Upper lobe of right lung (tissue), 1 donor: ENCODE results near the gene ZEB2. TPM values are rescaled to one million over a fixed set of nuclear protein-coding genes. Genes with fewer than 3 reads are reported as not detected.

Source experiments
- ATAC-seq: fragments of 200-7000 bp; cut with Tn5 transposase; one replicate; pipeline ENCODE4 v1.9.1; 2020; ENCODE audit warnings: mild to moderate bottlenecking, moderate library complexity
- DNase-seq: peaks from one replicate; pipeline ENCODE4 v3.0.0-alpha.2; 2020
- H3K27ac ChIP-seq: fragments of 200-600 bp; one replicate; pipeline ENCODE4 v1.8.0; 2022
- H3K27me3 ChIP-seq: fragments of 200-600 bp; one replicate; pipeline ENCODE4 v1.8.0; 2022; ENCODE audit warnings: mild to moderate bottlenecking
- H3K36me3 ChIP-seq: fragments of 200-600 bp; one replicate; pipeline ENCODE4 v1.8.0; 2022
- H3K4me1 ChIP-seq: fragments of 200-600 bp; one replicate; pipeline ENCODE4 v1.8.0; 2022
- H3K4me3 ChIP-seq: fragments of 200-600 bp; one replicate; pipeline ENCODE4 v1.8.0; 2022; ENCODE audit warnings: mild to moderate bottlenecking
- H3K9me3 ChIP-seq: fragments of 200-600 bp; one replicate; pipeline ENCODE4 v1.8.0; 2022
- intact Hi-C: fragments of 100-400 bp; cut with DNase I; formaldehyde crosslinking; loops from one replicate; pipeline ENCODE4 v1.11.0; 2022
- total RNA-seq: library from RNA; stranded (reverse); fragmentation: NEBNext Ultra II Directional; extraction: Animal tissue kit (Norgen Biotek cat#: 25700); gene quantifications from one replicate; pipeline ENCODE4 v1.2.1, GENCODE V29; 2021
- TF ChIP-seq, protein P1 (sequence below): fragments of 200-600 bp; IDR thresholded peaks from one replicate; pipeline ENCODE4 v1.8.0; 2022; ENCODE audit warnings: antibody characterized with exemption
- donor health status: DM: no; HTN: yes; CAD: no; lungs with severe emphysema.

Gene ZEB2
- total RNA-seq, 1 donor from 2014 or later: 178 TPM

DNA sequence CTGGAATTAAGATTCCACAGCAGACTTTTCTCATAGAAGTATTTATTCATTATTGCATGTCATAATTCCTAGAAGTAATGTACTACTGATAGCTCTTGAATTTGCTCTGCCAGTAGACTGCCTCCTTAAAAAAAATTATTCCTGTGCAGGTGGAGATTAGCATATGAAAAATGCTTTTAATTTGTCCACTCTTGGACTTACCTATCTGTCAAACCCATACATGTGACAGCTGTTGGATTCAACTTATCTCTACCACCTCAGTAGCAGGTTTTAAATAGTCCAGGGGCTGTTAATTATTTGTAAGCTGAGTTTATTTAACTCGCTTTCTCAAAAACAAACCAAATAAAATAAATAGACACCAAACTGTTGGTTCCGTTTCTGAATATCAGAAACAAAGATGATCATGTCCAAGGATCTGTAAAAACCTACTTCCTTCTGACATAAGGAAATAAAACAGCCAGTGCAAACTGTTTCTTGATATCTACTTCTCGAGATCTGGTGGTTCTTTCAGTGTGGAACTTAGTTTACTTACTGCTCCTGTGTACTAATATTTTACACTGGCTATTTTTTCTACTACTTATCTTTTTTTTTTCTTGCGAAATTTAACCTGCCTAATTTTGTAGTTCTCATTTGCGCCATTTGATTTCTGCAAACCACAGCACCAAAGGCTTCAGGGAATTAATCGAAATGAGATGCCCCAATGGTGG, 44.2 kb downstream of the ZEB2 start:
- no peaks in the 10 kb centered on the region for H3K9me3 ChIP-seq
- ATAC-seq: no peak
- no peak overlapping the region for H3K27ac ChIP-seq
- H3K4me1 ChIP-seq: peaks cover 30% of the 10 kb centered on the region
- H3K4me3 ChIP-seq: no peak overlapping the region
- DNase-seq: no peak
- H3K27me3 ChIP-seq: no peaks in the 10 kb centered on the region
- TF ChIP-seq, protein P1, sequence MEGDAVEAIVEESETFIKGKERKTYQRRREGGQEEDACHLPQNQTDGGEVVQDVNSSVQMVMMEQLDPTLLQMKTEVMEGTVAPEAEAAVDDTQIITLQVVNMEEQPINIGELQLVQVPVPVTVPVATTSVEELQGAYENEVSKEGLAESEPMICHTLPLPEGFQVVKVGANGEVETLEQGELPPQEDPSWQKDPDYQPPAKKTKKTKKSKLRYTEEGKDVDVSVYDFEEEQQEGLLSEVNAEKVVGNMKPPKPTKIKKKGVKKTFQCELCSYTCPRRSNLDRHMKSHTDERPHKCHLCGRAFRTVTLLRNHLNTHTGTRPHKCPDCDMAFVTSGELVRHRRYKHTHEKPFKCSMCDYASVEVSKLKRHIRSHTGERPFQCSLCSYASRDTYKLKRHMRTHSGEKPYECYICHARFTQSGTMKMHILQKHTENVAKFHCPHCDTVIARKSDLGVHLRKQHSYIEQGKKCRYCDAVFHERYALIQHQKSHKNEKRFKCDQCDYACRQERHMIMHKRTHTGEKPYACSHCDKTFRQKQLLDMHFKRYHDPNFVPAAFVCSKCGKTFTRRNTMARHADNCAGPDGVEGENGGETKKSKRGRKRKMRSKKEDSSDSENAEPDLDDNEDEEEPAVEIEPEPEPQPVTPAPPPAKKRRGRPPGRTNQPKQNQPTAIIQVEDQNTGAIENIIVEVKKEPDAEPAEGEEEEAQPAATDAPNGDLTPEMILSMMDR: no peak
- no peaks in the 10 kb centered on the region for H3K36me3 ChIP-seq
- intact Hi-C loops: no loop called here

DNA sequence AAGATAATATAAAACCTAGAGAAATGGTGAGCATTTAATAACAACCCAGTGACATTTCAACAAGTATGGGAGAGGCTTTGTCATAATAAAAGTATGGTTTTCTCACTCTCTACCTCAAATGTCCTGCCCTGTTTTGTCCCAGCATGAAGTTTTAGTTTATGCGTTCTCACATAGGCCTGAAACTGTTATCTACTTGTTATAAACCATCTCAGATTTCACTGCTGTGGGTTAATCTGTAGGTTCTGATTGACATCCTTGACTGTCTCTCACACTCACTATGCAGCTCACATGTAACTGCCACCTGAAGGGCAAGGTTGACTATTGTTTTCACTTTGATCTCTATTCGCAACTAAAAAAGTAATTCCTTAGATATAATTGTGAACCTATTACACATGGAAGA, 44.9 kb downstream of the ZEB2 start:
- H3K9me3 ChIP-seq: no peaks in the 10 kb centered on the region
- H3K27me3 ChIP-seq: no peaks in the 10 kb centered on the region
- ATAC-seq (no peak), DNase-seq (no peak)
- H3K4me3 ChIP-seq: no peak overlapping the region
- no peaks in the 10 kb centered on the region for H3K36me3 ChIP-seq
- no peak overlapping the region for H3K27ac ChIP-seq
- intact Hi-C loops: no loop called here
- H3K4me1 ChIP-seq: peaks cover 25% of the 10 kb centered on the region
- TF ChIP-seq, protein P1: no peak

DNA sequence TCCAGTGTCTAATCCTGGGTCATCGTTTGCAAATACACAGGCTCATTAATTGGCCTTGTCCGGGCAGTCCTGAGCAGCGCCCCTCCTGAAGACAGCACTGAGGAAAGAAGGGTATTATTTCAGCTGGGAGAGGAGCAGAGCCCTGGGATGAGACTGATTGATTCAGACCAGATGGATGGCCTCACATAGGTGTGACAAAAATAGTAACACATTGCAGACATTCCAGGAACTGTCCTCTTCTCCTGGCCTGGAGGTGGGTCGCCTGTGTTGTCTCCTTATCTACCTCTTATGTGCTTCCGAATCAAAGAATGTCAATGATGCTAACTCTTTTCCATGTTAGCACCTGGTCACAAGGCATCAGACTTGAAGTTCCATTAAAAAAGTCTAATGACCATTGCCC, 45.9 kb downstream of the ZEB2 start:
- Histone ChIP-seq H3K4me1 (peaks cover 26% of the 10 kb centered on the region), H3K4me3 (no peak overlapping the region), H3K36me3 (no peaks in the 10 kb centered on the region), H3K27ac (no peak overlapping the region), H3K9me3 (no peaks in the 10 kb centered on the region), H3K27me3 (no peaks in the 10 kb centered on the region)
- TF ChIP-seq, protein P1: no peak
- DNase-seq (no peak), ATAC-seq (no peak)
- intact Hi-C loops: no loop called here

DNA sequence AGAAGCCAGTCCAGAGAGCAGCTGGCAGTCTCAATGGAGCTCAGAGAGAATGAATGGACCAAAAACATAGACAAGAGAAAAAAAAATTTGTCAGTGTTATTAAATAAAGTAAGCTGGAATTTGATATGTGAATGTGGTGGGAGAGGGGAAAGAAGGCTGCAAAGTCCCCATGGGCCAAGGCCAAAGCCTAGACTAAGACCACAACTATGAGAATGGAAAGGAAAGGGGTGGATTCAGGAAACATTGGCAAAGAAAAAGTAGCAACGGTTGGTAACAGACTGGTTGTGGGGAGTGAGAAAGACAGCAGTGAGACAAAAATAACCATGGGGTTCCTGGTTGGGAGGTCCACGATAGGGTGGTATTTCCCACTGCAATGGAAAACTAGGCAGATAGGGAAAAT, 47.0 kb downstream of the ZEB2 start:
- peaks cover 25% of the 10 kb centered on the region for H3K4me1 ChIP-seq
- intact Hi-C loops: no loop called here
- DNase-seq: no peak
- no peaks in the 10 kb centered on the region for H3K9me3 ChIP-seq
- H3K27me3 ChIP-seq: no peaks in the 10 kb centered on the region
- H3K27ac ChIP-seq: no peak overlapping the region
- no peaks in the 10 kb centered on the region for H3K36me3 ChIP-seq
- no peak overlapping the region for H3K4me3 ChIP-seq
- ATAC-seq: no peak
- TF ChIP-seq, protein P1: no peak

DNA sequence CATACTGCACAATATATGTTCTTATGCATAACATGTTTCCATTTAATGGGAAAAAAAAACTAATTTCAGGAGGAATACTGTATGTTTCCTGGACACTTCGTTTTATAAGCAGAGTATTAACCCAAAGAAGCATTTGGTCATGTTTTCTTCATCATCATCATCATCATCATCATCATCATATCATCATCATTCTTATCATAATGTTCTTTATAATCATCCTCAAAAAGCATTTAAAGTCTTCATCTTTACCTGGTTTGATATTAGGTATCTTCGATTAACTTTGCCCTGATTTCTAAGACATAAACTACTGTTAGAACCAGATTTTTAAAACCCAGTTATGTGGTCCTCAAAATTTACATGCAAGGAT, 47.9 kb downstream of the ZEB2 start:
- H3K9me3 ChIP-seq: no peaks in the 10 kb centered on the region
- H3K36me3 ChIP-seq: no peaks in the 10 kb centered on the region
- H3K4me1 ChIP-seq: peaks cover 23% of the 10 kb centered on the region
- no peak overlapping the region for H3K27ac ChIP-seq
- no peak overlapping the region for H3K4me3 ChIP-seq
- DNase-seq: no peak
- no peaks in the 10 kb centered on the region for H3K27me3 ChIP-seq
- intact Hi-C loops: no loop called here
- TF ChIP-seq, protein P1: no peak
- ATAC-seq: no peak
